HG02970 (cell line): Measurements from ENCODE around the gene BEX3.

ENCODE experiments used
- ATAC-seq: cut with Tn5 transposase; IDR thresholded peaks from one replicate; pipeline ENCODE4 v1.9.1; 2021; ENCODE audit warnings: mild to moderate bottlenecking, moderate library complexity, moderate number of reproducible peaks; ENCODE audit not compliant: unreplicated experiment, low FRiP score

BEX3 gene

DNA sequence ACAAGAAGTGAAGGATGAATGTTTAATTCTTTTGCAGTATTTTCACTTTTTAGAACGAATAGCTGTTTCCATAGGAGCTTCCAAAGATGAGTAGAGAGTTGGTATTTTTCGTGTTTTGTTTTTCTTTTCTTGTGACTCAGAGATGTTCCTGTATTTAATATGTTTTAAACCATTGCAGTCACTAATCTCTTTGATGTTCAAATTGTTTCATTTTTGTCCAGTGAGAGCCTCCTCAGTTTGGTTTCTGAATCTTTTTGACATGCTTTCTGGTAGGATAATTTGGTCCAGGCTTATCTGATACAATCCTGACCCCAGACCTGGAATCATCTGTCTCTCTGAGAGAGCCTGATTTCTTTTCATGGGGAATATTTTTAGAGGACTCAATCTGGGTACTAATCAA is 41.6 kb downstream of the BEX3 start:
- no peak for ATAC-seq

DNA sequence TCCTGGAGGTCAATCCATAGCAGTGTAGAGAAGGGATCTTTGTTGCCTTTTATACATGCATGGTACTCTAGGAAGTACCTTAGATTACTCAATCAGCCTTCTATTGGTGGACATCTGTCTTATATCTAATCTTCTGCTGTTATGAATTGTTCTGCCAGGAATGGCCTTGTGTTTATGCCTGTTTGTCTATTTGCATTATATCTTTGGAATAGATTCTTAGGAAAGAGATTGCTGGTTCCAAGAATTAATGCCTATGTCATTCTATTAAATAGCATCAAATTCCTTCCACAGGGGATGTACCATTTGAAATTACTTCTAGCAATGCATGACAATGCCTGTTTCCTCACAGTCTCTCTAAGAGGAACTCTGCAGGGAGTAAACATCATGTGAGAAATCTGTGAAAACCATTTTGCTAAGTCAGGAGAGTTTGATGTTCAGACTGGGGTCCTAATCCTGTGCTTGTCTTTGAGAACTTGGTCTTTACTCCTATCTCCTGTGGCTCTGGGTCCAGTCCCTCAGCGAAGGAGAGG is 42.5 kb downstream of the BEX3 start:
- ATAC-seq, result no peak

- no peak for ATAC-seq
These were observed 47.8 kb downstream of the BEX3 start for GRCh38 chrX:103423955-103424638.
